GM19193 (cell line): Measurements from ENCODE around the gene P4HA1.

ENCODE experiments used
- POLR2A ChIP-seq: IDR thresholded peaks from 4 replicates; pipeline ENCODE4 v1.6.1; 2011; ENCODE audit not compliant: insufficient read depth, insufficient read length; ENCODE audit errors: extremely low read depth

Gene P4HA1

DNA sequence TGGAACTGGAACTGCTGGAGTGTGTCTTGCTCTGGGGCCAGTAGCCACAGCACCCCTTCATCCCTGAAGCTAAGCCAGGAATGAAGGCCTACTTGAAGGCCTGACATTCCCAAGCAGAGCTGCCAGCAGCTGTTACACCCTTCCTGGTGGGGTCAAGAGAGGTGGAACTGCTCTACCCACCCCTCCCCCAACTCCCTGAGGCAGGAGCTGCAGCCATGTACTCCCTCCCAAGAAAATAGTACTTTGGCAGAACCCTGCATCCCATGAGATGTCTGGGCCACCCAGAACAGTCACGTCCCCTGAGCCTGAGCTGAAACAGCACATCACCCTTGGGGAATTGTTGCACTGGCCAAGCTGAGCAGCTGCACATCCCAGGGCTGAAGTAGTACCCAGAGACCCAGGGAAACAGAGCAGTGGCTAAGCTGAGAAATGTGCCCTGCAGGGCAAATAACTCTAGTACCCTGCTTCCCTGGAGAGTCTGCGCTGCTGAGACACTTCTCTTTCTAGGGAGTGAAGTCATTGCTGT lies 78.6 kb downstream of the P4HA1 start:
- no peak for TF ChIP-seq POLR2A

DNA sequence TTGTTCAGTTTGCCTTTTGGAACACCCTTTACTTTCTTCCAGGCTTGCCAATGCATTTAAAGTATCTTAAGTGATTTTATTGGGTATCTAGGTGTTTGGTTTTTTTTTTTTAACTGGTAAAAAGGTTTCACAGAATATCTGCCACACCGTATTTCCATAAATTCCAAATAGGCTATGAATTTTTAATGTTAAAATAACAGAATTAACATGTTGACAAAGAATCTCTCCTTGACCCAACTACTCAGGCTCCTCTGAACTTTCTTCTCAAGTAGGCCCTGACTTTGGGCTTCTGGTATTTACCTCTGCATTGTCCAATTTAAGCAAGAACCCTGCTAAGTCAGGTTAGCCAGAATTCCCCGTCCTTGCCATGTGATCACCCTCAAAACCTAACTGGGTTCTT lies 80.9 kb downstream of the P4HA1 start:
- TF ChIP-seq POLR2A = no peak

GRCh38 chr10:73003822-73004221 lies 92.8 kb downstream of the P4HA1 start:
- TF ChIP-seq POLR2A = no peak

GRCh38 chr10:73000973-73001372 lies 95.7 kb downstream of the P4HA1 start:
- TF ChIP-seq POLR2A = no peak

GRCh38 chr10:72997099-72997498 lies 99.6 kb downstream of the P4HA1 start:
- TF ChIP-seq POLR2A = no peak

DNA sequence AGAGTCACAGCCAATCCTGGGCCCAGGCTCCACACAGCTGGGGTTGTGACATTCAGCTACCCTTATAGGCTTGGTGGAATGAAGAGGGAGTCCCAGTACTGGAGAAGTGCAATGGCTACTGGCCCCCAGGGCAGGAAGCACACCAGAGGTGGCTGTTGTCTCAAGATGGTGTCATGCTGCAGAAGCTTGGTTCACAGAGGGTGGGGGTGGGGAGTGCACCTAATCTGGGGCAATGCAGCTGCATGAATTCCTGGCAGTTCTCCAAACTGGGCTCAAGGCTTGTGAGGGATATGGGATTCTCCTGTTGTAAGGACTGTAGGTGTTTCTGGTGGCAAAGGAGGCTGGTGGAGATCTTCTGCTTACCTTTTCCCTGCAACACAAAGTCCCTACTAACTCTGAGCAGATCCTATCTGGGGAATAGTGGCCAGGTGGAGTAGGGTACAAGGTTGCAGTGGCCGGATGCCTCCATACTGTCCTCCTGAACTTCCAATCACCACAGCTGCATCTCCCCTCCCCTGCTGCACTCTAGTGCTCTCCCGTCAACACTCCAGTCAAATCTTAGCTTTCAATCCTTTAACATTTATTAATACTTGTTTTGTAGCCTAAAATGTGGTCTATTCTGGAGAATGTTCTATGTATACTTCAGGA lies 114.7 kb downstream of the P4HA1 start:
- no peak for TF ChIP-seq POLR2A

DNA sequence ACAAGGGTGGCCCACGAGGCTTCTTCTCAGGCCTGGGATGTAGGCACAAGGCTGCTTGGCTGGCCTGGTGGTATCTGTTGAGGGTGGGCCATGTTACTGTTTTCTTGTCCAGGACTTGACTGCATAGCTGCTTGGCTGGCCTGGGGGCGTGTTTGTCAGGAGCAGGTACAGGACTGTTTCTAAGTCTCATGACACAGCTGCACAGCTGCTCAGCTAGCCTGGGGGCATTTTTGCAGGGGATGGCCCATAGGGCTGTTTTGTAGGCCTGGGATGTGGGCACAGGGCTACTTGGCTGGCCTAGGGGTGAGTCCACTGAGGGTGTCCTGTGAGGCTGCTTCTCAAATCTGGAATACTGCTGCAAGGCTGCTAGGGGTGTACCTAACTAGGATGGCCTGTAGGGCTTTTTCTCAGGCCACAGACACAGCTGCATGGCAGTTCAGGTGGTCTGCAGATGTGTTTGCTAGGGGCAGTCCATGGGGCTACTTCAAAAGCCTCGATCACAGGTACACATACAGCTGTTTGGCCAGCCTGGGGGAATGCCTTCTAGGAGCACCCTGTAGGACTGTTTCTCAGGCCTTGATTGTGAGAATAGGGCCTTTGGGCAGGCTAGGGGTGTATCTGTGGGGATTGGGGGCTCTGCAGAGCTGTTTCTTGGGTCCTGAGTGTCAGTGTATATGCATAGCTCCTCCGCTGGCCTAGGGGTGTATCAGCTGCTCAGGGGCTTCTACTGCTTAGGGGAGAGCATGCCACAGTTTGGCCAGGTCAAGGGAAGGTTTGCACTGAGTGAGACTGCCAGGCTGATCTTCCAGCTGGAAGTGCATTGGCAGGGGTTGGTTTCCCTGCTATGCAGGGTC lies 115.4 kb downstream of the P4HA1 start:
- no peak for TF ChIP-seq POLR2A

DNA sequence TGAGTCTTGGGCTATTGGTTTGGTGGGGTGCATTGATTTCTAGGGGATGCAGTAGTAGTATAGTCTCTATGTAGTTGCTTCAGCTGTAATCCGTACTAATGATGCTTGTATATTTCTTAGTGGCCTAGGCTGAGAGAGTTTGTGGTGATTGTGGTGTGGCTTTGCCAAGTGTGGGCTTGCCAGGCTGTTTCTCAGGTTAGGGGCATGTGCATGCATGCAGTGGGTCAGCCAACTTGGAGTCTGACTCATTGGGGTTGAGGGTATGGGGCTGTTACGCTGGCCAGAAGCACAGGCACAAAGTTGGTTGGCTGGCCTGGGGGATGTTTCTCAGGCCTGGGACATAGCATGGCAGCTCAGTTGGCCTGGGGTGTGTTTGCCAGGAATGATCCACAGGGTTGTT lies 116.3 kb downstream of the P4HA1 start:
- TF ChIP-seq POLR2A = no peak

- TF ChIP-seq POLR2A = no peak
These were observed 117.0 kb downstream of the P4HA1 start for GRCh38 chr10:72979709-72980108.

- no peak for TF ChIP-seq POLR2A
These were observed 119.8 kb downstream of the P4HA1 start for GRCh38 chr10:72976886-72977285.
